Renal cortical epithelial cell (primary cell): ENCODE results near the gene SERTAD4. TPM values are rescaled to one million over a fixed set of nuclear protein-coding genes. Genes with fewer than 3 reads are reported as not detected.

Experiments used
- DNase-seq: peaks from one replicate; pipeline ENCODE4 v3.0.0-alpha.2; 2011; ENCODE audit warnings: low read depth
- total RNA-seq: library from RNA; depleted of rRNA; stranded (reverse); fragments of >200 nt; gene quantifications from 2 replicates; pipeline ENCODE4 v1.2.3, GENCODE V29; 2014

The SERTAD4 gene
- total RNA-seq, 1 donor from 2014 or later = 3.0 TPM

DNA sequence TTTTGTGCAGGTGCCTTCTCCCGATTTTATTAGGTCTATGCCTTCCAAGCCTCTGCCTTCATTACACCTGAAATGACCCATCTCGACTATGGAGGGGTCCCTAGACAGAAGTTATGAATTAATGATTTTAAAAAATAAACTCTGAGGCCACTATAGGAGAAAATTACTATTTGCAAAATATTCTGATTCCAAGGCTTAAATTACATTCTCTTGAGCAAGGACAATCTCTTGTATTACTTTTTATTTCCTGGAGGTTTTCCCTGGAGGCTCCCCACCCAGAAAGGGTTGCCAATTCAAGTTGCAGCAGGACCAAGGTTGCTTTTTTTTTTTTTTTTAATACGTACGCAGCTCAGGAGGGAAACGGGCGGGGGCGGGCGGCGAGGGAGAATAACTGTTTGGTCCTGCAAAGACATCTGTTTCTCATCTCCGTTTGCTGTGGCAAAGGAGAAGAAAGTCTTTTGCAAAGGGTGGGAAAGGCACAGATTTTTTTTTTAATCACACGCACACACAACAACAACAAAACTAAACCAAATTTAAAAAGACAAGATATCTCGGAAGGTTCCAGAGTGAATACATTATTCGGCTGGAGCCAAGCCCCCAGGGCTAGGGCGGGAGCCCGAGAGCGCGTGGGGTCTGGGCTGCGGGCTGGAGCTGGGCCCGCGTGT lies 618 bp upstream of the SERTAD4 start:
- DNase-seq = no peak

DNA sequence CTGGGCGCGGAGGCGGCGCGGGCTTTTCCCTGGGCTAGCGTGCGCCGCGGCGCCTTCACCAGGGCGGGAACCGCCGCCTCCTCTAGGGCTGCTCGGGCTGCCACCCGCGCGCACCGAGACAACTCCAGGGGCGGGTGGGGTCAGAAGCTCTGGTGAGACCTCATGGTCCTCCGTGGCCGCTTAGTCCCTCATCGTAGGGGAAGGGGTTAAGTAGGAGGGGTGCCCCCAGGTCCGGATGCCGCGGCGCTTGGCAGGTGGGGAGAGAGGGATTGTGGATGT lies 559 bp downstream of the SERTAD4 start:
- DNase-seq = no peak

DNA sequence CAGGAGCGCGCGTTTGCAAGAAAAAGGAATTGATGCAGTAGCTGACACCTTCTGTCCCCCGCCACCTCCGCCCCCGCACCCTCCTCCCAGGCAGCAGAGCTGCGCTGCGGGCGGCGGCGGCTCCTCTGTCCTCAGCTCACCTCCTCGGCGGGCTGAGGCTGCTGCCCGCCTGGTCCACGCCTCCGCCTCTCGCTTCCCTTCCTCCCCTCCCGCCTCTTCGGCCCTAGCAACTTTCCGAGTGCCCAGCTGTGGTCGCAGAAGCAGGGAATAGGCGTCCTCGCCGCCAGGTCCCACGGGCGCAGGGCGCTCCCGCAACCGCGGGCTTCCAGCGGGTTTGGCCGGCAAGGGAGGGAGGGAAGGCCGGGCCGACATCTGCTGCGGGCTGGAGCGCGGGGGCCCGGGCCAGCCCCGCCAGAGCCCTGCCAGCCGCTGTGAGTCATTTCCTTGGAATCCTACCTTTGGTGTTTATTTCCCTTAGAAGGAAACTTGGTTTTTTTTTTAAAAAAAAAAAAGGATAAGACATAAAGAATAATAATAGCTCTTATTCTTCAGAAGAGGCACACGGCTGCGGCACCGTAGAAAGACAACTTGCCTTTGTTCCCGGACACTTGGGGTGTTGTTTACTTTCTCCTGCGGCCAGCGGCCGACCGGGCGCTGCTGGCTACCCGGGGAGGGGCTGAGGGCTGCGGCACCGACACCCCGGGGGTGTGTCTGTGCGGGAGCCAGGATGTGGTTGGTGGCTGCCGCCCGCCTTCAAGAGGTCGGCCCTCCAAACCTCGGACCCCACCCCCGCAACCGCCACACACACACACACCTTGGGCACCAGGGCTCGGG lies 1.1 kb downstream of the SERTAD4 start:
- peak; percentile 78 for DNase-seq

DNA sequence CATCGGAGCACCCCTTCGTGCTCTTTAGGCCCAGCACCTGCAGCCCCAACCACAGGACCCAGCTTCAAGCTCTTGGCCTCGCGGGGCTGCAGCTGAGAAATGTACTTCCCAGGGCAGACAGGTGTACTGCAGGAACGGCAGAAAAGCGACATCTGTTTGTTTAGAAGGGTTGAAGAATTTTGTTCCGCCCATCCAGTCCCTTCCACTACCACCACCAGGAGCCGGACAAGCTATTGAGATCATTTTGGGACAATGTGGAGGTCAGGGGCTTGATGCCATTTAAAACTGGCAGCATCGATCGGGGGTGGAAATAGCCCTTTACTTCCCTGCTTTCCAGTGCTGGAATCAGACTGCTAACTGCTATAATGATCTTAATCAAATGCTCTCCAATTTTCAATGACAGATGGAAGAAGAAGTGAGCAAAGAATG lies 1.7 kb downstream of the SERTAD4 start:
- DNase-seq = no peak

DNA sequence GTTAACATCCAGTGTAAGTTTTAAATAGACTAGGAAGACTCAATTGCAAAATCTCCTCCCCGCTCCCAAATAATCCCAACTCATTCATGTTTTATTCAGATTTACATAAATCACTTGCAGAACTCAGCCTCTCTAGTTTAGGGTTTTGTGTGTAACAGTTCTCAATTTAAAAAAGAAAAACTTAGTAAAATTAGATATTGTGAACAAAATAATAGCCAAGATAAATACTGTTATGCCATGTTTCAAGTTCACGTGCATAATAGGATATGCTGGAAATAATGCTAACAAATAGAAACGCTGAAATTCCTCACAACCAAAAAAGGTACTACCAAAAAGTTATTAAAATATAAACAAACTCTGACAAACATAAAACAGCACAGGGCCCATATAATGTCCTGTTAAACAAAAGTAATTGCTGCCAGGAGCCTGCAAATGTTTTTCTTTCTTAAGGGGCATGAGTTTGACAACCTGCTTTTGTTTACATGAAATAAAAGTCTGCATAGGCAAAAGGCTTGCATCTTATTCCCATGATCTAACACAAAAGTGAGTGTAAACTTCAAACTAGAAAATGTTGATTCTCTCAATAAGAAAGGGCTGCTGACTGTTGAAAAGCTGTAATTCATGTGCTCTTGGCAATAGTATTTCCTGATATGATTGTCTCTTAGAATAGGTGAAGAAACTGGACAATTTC lies 2.9 kb downstream of the SERTAD4 start:
- DNase-seq = no peak

DNA sequence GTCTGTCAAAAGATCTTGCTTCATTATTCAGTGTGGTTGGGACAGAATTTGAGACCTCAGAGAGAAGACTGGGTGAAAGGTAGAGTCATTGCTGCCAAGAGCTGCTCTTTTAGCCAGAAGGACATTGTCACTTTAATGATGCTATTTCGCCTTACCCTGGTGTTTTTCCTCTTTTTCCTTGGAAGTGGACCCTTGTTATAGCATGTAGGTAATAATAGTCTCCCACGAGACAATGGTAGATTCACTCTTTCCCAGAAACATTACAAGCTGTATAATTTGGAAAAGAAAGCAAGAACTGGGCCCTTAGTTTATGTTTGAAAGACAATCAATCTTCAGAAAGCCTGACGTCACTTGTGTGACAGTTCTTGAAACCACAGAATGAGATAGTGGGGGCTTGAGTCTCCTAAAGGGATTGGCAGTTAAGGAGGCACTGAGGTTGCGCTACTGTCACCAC lies 3.8 kb downstream of the SERTAD4 start:
- DNase-seq = no peak

DNA sequence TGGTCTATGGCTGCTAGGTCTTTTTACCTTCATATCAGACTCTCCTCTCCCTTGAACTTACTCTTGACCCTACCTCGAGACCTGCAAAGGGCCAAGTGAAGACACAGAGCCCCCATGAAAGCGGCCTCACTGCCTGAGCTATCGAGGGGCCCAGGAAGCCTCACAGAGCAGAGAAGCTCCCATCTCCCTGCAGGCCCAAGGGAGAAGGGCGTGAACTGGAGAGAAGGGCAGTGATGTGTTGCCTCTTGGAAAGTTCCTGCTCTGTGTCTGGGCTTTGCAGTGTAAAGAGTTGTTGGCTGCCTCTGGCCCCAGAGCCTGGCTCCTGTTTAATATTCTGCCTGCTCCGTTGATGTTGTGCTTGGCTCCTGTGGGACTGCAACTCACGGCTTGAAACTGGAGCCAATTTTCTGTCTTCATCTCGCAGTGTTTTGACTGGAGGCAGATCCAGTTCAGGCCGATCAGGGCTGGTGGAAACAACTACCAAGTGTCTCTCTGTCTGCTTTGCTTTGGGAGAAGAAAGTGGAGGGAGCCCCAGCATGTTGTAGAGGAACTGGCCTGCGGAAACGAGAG lies 4.3 kb downstream of the SERTAD4 start:
- peak; percentile 67 for DNase-seq

DNA sequence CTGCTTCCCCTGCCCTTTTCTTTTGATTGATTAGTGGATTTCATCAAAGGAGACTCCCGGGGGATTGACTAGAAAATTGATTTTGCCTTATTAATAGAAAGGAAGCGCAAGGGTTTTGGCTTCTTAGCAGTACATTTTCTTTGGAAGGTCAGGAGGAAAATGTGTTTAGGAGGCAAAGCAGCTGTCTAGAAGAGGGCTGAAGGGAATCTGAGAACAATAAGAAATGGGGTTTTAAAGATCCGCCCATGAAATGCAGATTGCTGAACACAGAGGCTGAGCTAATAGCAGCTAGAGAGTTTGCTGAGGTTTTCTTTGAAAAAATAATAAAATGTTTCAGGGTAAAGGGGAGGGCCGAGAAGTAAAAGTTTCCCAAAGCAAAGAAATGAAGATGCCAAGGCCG lies 4.9 kb downstream of the SERTAD4 start:
- DNase-seq = no peak

DNA sequence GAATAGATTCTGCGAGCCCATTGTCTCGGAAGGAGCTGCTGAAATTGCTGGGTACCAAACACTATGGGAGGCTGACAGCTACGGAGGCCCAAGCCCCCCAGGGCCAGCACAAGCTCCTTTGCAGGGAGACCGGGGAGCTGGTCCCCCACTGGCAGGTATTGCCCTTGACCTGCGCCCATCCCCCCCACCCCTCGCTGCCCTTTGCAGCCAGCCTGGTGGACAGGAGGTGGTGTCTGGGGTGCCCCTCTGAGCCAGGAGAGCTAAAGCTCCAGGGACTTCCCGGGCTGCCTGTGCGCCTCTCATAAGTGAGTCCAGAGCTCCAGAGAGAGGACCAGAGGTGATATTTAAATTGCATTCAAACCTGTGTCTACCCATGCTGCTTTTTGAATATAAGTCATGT lies 5.4 kb downstream of the SERTAD4 start:
- no peak for DNase-seq

DNA sequence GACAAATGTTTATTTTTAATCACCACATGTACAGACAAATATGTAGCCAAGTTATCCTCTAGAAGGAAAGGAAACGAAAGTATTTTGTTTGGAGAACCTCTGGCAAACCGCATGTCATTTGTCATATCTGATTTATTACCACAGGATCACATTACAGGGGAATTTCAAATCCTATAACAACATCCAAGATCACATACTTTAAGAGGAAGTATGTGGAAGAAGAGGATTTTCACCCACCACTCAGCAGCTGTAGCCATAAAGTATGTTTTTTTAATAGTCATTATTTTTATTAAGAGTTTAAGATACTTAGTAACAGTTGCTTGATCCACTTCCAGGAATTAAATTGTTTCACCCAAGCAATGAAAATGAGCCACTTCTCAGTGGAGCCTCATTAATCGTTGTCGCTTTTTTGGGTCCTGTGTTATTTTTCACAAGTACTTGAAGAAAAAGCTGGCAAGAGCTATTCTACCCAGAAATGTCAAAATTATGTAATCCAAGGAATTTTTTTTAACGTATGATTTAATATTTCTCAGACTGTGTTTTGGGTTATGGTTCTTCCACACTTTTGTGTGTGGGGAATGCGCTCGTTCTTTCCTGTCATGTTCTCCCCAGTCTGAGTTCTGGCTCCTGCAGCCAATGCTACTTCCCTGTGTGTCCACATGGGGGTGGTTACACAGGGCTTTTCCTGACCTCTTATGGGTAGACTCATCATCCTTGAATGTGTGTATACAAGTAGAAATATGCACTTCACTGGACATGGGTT lies 6.9 kb downstream of the SERTAD4 start:
- DNase-seq = peak; percentile 88

DNA sequence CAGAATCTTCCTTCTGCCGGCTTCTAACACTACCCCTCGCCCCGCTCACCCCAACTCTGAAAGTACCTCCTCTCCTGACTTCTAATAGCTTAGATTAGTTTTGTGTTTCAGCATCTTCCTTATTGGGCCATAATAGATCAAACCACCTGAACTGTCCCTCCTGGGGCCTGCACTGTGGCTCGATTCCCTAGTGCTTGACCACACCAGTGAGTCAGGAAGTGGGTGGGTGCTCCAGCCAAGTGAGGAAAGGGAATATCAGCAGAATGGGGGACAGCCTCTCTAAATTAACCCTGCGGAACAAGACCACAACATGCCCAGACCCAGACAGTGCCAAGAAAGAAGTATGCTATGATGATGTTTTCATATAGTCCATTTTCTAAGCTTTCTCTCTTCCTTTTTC lies 8.5 kb downstream of the SERTAD4 start:
- no peak for DNase-seq

DNA sequence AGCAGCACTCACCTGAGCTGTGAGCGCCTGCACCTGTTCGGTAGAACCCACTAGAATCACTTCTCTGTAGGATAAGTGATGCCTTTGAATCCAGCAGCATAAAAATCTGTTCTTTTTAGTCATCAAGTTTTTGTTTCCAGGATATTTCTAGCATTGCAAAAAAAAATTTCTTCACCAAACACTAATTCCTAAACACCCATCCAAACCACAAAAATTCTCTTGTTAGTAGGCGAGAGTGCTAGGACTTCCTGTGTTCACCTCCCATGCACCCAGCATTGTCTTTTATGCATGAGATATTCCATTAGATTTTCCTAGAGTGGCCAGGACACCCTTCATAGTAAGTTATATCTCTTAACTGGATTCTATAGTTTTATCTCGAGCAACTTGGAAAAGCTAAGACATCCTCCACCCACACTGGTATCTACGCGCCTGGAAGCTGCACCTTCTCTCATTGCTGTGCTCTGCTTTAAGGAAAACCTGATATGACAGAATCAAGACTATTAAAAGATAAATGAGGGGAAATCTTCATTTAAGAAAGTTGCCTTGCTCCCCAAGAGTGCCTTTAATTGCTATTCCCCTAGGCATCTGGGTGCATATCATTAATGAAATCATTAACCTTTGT lies 12.3 kb downstream of the SERTAD4 start:
- peak; percentile 70 for DNase-seq

DNA sequence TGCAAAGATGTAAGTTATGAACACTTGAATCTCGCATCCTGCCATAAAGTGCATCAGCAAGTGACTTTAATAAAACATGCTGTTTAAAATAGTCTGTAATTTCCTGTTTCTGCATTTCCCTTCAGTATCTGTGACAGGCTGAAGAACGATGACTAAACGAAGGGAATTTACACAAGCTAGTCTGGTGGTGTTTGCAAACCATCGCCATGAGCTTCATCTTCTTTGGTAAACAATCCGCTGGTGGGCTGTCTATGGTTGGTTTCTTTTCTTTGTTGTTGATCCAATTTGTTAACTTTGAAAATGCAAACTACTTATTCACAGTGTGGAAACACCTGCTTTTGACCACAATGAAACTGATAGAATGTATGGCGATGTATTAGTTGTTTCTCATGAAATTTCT lies 13.9 kb downstream of the SERTAD4 start:
- DNase-seq = no peak

DNA sequence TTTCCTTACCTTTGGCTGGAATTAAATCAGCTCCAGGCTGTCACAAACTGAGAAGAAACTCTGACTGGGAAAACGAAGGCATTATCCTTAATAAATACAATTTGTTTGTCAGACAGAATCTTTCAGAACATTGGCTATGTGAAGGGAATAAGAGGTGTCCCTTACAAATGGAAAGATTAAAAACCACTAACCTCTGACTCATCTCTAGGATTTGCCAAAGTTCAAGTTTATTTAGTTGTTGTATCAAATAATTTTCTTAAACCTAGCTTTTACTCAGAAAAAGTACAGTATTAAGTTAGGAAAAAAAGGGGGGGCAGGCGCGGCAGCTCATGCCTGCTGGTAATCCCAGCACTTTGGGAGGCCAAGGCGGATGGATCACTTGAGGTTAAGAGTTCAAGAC lies 15.7 kb downstream of the SERTAD4 start:
- no peak for DNase-seq

DNA sequence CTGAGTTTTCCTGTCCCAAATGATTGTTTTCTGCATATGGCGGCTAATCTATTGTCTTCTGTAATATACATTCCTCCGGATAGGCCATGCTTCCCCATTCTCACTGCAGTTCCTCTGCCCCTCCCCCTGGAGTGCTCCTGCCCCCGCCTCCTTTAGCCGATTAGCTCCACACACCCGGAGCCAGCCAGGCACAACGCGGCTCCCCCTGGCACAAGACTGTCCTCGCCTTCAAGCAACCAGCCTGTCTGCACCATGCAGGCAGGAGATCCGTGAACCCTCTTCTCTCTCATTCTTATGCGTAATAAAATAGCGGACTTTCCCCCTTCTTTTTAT lies 18.0 kb downstream of the SERTAD4 start:
- DNase-seq = no peak

DNA sequence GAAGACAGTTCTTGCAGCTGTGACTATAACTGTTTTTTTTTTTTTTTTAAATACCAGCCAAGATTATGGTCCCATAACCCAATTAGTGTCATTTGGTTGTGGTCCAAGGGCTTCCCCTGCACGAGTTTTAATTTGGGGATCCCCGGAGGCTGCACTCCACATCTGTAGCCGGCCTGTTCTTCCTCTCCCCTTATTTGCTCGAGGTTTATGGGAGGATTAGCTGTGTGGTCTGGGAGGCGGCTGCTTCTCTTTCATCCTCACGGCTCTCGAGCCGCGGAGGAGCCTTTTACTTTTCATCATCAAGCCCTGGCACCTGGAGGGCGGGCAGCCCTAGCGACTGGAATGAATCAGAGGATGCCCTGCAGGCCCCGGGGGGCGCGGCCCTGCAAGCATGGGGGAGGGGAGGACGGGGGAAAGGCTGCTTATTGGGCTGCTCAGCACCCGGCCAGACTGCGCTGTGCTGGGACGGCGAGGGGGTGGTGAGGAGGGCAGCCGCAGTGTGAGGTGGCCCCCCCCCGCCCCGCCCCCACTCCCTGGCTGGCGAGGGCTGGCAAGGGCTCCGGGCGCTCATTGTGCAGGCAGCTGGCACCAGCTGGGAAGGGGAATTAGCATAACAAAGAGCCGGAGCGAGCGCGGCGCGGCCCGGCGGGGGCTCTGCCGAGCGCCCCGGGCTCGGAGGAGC lies 18.5 kb downstream of the SERTAD4 start:
- peak; percentile 85 for DNase-seq

DNA sequence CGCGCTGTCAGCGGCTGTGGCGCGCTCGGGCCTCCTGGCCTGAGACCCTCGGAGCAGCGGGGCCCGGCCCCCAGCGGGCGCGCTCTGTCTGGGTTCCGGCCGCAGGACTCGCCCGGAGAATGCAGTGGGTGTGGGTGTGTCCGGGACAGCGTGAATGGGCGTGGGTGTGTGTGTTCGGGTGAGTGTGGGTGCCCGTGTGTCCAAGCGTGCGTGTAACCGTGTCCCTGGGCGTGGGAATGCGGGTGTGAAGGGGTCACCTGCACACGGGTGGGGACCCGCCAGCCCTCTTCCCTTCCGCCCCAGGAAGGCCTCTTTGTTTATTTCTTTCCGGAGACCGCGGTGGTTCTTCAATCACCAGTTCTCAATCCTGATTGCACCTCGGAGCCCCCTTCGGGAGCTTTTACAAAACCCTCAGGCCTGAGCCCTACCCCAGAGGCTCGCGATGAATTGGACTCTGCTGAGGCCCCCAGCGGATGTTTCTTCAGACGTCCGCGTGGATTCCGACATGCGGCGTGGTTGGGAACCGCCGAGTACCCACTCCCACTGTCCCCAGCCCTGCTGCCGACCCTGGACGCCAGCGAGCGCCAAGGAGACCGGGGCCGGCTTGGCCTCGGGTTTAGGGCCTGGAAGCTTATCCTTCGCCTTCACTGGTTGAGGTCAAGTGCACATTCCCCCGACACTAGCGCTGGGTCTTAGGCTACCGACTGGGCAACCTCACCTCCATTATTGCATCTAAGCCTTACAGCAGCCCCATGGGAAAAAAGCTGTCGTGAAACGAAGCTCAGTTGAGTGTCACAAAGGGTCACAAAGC lies 19.3 kb downstream of the SERTAD4 start:
- DNase-seq = no peak

DNA sequence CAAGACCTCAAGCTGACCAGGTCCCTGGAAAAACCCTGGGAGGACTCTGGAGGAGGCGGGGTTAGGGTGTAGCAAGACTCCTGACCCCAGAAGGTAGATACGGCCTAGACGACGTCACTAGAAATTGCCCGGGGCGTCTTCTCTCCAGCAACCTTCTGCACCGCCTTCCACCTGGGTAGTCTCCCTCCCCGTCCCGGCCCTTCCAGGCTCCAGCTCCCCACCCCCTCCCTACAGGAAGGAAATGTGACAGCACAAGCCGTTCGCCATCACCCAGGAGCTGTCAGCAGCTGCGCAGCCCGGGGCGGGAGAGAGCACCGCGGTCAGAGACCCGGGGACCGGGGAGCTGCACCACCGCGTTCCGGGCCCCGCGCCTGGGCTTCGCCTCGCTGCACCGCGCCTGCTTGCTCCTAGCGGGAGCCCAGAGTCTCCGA lies 20.0 kb downstream of the SERTAD4 start:
- DNase-seq = no peak

DNA sequence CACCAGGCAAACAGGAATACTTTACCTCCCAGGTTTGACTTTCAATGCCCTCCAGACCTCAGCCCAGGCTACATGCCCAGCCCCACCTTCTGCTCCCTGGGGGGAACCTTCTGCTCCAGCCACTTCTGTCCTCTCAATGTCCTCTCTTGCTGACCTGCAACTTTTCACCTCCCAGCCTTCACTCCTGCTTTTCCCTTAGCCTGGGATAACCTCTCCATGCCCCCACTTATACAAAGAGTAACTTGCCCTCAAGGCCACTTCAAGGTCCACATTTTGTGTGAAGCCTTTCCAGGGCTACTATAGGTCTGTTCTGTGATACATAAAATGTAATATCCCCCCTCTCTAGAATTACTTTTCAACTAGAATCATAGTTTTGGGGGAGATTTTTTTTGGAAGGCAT lies 21.7 kb downstream of the SERTAD4 start:
- DNase-seq = no peak
